AG09319 (cell line): ENCODE results near the gene LYRM4.

Experiments
- DNase-seq: peaks from one replicate; pipeline ENCODE4 v3.0.0-alpha.2; 2010; ENCODE audit warnings: low read depth; ENCODE audit errors: extremely low read depth
- CTCF ChIP-seq: IDR thresholded peaks from 2 replicates; pipeline ENCODE4 v1.5.1; 2011; ENCODE audit warnings: low read depth, mild to moderate bottlenecking, inconsistent platforms, low read length, moderate library complexity

Gene LYRM4

GRCh38 chr6:5108536-5109150 is 152.1 kb downstream of the LYRM4 start:
- no peak for TF ChIP-seq CTCF
- no peak for DNase-seq

GRCh38 chr6:5108068-5108467 is 152.7 kb downstream of the LYRM4 start:
- TF ChIP-seq CTCF = no peak

GRCh38 chr6:5107341-5107740 is 153.4 kb downstream of the LYRM4 start:
- no peak for DNase-seq
- TF ChIP-seq CTCF = no peak

More at GRCh38 chr6:5108068-5108467, 152.7 kb downstream of the LYRM4 start:
- DNase-seq = no peak

- TF ChIP-seq CTCF = no peak
- no peak for DNase-seq
Measured at GRCh38 chr6:5105146-5105545, 155.6 kb downstream of the LYRM4 start.

GRCh38 chr6:5104667-5105066 is 156.1 kb downstream of the LYRM4 start:
- no peak for TF ChIP-seq CTCF
- no peak for DNase-seq

- no peak for TF ChIP-seq CTCF
- DNase-seq = no peak
Measured at GRCh38 chr6:5103250-5103649, 157.5 kb downstream of the LYRM4 start.

GRCh38 chr6:5102267-5102970 is 158.3 kb downstream of the LYRM4 start:
- TF ChIP-seq CTCF = no peak
- DNase-seq = no peak
